K562 (cell line): ENCODE measurements around the gene ZNF593OS. TPM values are rescaled to one million over a fixed set of nuclear protein-coding genes. Genes with fewer than 3 reads are reported as not detected.
A peak's percentile ranks its signal among the peaks of the same experiment; 100 is the strongest.

Experiments
- ATF6 ChIP-seq: sonication (generic); formaldehyde crosslinking; IDR thresholded peaks from 2 replicates; pipeline ENCODE4 v1.4.0; 2020; ENCODE audit warnings: mild to moderate bottlenecking, missing genetic modification reagents
- CCNT2 ChIP-seq: IDR thresholded peaks from 2 replicates; pipeline ENCODE4 v1.6.1; 2011; ENCODE audit warnings: borderline replicate concordance, low read depth, mild to moderate bottlenecking, moderate library complexity, mixed read lengths, low read length; ENCODE audit not compliant: insufficient read length; ENCODE audit errors: extremely low read depth
- DACH1 ChIP-seq: fragments of 450-650 bp; IDR thresholded peaks from 2 replicates; pipeline ENCODE4 v1.6.1; 2018; ENCODE audit not compliant: partially characterized antibody
- DPF2 ChIP-seq: fragments of 450-650 bp; IDR thresholded peaks from 2 replicates; pipeline ENCODE4 v1.6.1; 2016
- E4F1 ChIP-seq: fragments of 250-450 bp; sonication (Bioruptor Pico); IDR thresholded peaks from 2 replicates; pipeline ENCODE4 v1.5.0; 2021; ENCODE audit warnings: mild to moderate bottlenecking, borderline replicate concordance
- ETV5 ChIP-seq: sonication (generic); formaldehyde crosslinking; IDR thresholded peaks from 2 replicates; pipeline ENCODE4 v1.4.0; 2020; ENCODE audit warnings: low read depth, mild to moderate bottlenecking, missing genetic modification reagents
- GABPB1 ChIP-seq: sonication (generic); formaldehyde crosslinking; IDR thresholded peaks from 2 replicates; pipeline ENCODE4 v1.8.0; 2022; ENCODE audit warnings: mild to moderate bottlenecking, missing genetic modification reagents
- GATAD2A ChIP-seq: fragments of 450-650 bp; IDR thresholded peaks from 2 replicates; pipeline ENCODE4 v1.6.1; 2017
- HDAC3 ChIP-seq: fragments of 450-650 bp; IDR thresholded peaks from 2 replicates; pipeline ENCODE4 v1.6.1; 2018; ENCODE audit warnings: borderline replicate concordance, mild to moderate bottlenecking, moderate library complexity; ENCODE audit not compliant: partially characterized antibody
- ILK ChIP-seq: fragments of 450-650 bp; IDR thresholded peaks from 2 replicates; pipeline ENCODE4 v1.6.1; 2016; ENCODE audit warnings: missing genetic modification characterization, low read depth, mild to moderate bottlenecking, missing compliant biosample characterization, moderate library complexity, borderline replicate concordance
- MECOM ChIP-seq: fragments of 250-450 bp; sonication (Bioruptor Pico); IDR thresholded peaks from 2 replicates; pipeline ENCODE4 v1.8.0; 2022; ENCODE audit warnings: inconsistent platforms
- MTA3 ChIP-seq: fragments of 450-650 bp; formaldehyde crosslinking; IDR thresholded peaks from 2 replicates; pipeline ENCODE4 v1.6.1; 2017; ENCODE audit warnings: mild to moderate bottlenecking, borderline replicate concordance
- SIRT6 ChIP-seq: IDR thresholded peaks from one replicate; pipeline ENCODE4 v1.6.1; 2012; ENCODE audit warnings: low read depth, mild to moderate bottlenecking, control low read depth, inconsistent platforms, low read length, moderate library complexity
- SMAD4 ChIP-seq: fragments of 250-450 bp; sonication (Bioruptor Pico); conservative IDR thresholded peaks from 2 replicates; pipeline ENCODE4 v1.8.0; 2021; ENCODE audit warnings: inconsistent platforms, mild to moderate bottlenecking, moderate library complexity
- TBP ChIP-seq: optimal IDR thresholded peaks from 2 replicates; pipeline ENCODE3; 2011; ENCODE audit warnings: low read depth, low read length, improper control_type of control experiment
- WHSC1 ChIP-seq: IDR thresholded peaks from one replicate; pipeline ENCODE4 v1.6.1; 2012; ENCODE audit warnings: low read length, control low read depth, inconsistent platforms
- ZBED1 ChIP-seq: IDR thresholded peaks from 2 replicates; pipeline ENCODE4 v1.6.1; 2014
- ZNF12 ChIP-seq: sonication (generic); formaldehyde crosslinking; IDR thresholded peaks from 2 replicates; pipeline ENCODE4 v1.4.0; 2020; ENCODE audit warnings: mild to moderate bottlenecking, missing genetic modification reagents
- ZNF146 ChIP-seq: IDR thresholded peaks from one replicate; pipeline ENCODE4 v1.6.1; 2018; ENCODE audit warnings: missing compliant biosample characterization; ENCODE audit not compliant: unreplicated experiment
- ZNF696 ChIP-seq: fragments of 250-450 bp; sonication (Bioruptor Pico); conservative IDR thresholded peaks from 2 replicates; pipeline ENCODE4 v1.4.0; 2020; ENCODE audit warnings: mild to moderate bottlenecking, moderate library complexity
- ZSCAN29 ChIP-seq: fragments of 450-650 bp; IDR thresholded peaks from 2 replicates; pipeline ENCODE4 v1.6.1; 2017
- ZSCAN32 ChIP-seq: fragments of 450-650 bp; formaldehyde crosslinking; IDR thresholded peaks from 2 replicates; pipeline ENCODE4 v1.4.0; 2020; ENCODE audit warnings: mild to moderate bottlenecking, moderate library complexity
- polyA plus RNA-seq, 8 experiments: library from polyadenylated mRNA; depleted of rRNA in 4 of 8; stranded (reverse) in 5 of 8; unstranded in 3 of 8; fragments of >200 nt; fragmentation: Nextera tagmentation in 2 of 8; fragmentation: Illumina TruSeq in 1 of 8; extraction: Ambion mirVana in 2 of 8; extraction: Trizol in 1 of 8; gene quantifications; 2 replicates each; pipeline versions ENCODE4 v1.2.1 to v1.2.3, GENCODE V29; 2011 to 2014; ENCODE audit warnings: inconsistent platforms in 1 of 8, missing spikeins in 1 of 8
- total RNA-seq, 7 experiments: library from RNA; depleted of rRNA in 6 of 7; stranded (reverse); fragments of >200 nt in 6 of 7; fragmentation: Illumina TruSeq in 2 of 7; extraction: Trizol in 2 of 7; gene quantifications; 2 replicates each; pipeline versions ENCODE4 v1.2.1 to v1.2.3, GENCODE V29; 2011 to 2021; ENCODE audit warnings: low replicate concordance in 1 of 7
- TF ChIP-seq, protein P1 (sequence below): fragments of 250-450 bp; sonication (Bioruptor Pico); IDR thresholded peaks from 2 replicates; pipeline ENCODE4 v1.8.0; 2022; ENCODE audit warnings: inconsistent platforms

Gene ZNF593OS
- total and polyA plus RNA-seq, 9 of the 15 experiments (the other 6 are each of a cell fraction or from before 2014, with no cell fraction given), result 0.24 to 0.27 TPM; not detected in 7

DNA sequence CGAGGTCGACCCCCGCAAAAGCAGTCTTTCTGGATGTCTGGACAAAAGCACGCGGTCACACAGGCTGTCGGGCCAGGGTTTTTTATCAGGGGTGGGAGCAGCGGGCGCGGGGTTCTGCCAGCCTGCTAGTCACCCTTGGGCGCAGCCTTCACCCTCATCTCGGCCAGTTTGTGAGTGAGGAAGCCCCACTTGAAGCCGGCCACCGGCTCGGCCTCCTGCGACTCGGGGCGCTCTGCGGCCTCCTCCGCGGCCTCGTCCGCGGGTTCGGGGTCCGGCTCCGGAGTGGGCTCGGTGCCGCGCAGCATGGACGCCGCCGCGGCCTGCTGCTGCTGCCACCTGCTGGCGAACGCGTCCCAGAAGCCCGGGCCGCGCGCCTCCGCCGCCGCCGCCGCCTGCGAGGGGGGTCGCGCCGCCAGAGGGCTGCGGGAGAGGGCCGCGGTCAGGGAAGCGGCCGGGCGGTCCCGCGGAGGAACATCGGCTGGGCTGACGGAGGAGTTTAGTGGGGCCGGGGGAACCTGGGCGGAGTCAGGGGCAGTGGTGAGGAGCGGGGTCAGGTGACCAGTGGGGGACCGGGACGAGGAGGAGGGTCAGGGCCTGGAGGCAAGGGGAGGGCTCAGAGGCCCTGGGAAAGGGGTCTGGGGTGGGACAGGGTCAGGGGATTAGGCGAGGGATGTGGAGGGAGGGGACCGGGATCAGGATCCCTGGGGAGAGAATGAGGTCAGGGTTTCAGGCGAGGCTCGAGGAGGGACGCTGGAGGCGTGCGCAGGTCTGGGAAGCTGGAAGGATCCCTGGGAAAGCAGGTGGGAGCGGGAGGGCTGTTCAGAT, 7.4 kb downstream of the ZNF593OS start (continued):
- peak; percentile 77 for TF ChIP-seq MTA3
- 0 out of 2 replicates have a peak, but pooled peaks have one; percentile 46 for TF ChIP-seq ATF6 (CRISPR knock-in tag)
- peak; percentile 85 for TF ChIP-seq ZSCAN29
- no peak for TF ChIP-seq GATAD2A
- no peak; the same call in 1 of the 2 replicates for TF ChIP-seq ZNF12 (CRISPR knock-in tag)
- no peak for TF ChIP-seq ETV5
- no peak for TF ChIP-seq ZNF146
- TF ChIP-seq ZSCAN32 (CRISPR knock-in tag), result no peak
- TF ChIP-seq, protein P1, sequence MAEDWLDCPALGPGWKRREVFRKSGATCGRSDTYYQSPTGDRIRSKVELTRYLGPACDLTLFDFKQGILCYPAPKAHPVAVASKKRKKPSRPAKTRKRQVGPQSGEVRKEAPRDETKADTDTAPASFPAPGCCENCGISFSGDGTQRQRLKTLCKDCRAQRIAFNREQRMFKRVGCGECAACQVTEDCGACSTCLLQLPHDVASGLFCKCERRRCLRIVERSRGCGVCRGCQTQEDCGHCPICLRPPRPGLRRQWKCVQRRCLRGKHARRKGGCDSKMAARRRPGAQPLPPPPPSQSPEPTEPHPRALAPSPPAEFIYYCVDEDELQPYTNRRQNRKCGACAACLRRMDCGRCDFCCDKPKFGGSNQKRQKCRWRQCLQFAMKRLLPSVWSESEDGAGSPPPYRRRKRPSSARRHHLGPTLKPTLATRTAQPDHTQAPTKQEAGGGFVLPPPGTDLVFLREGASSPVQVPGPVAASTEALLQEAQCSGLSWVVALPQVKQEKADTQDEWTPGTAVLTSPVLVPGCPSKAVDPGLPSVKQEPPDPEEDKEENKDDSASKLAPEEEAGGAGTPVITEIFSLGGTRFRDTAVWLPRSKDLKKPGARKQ (CRISPR knock-in tag), result no peak
- TF ChIP-seq GABPB1 (CRISPR knock-in tag), result peak; percentile 44; the same call in 1 of the 2 replicates
- no peak for TF ChIP-seq DPF2
- TF ChIP-seq TBP, result peak; percentile 22
- peak; percentile 65 for TF ChIP-seq CCNT2
- TF ChIP-seq MECOM (CRISPR knock-in tag), result no peak
- TF ChIP-seq SMAD4 (CRISPR knock-in tag), result peak; percentile 83
- no peak for TF ChIP-seq ZBED1
- no peak for TF ChIP-seq DACH1
- TF ChIP-seq HDAC3, result no peak
- TF ChIP-seq E4F1 (CRISPR knock-in tag), result no peak
- no peak for TF ChIP-seq ILK (tag)
- TF ChIP-seq SIRT6, result no peak
- no peak for TF ChIP-seq ZNF696 (CRISPR knock-in tag)
- no peak for TF ChIP-seq WHSC1
